GM12892 (cell line): ENCODE results near the gene MGAT5.

Experiments used
- POLR2A ChIP-seq: IDR thresholded peaks from 2 replicates; pipeline ENCODE4 v1.6.1; 2011; ENCODE audit warnings: low read depth, low read length, control low read depth
- POLR2AphosphoS5 ChIP-seq: IDR thresholded peaks from 2 replicates; pipeline ENCODE4 v1.6.1; 2011; ENCODE audit warnings: low read depth, low read length, control low read depth

GRCh38 chr2:134246154-134246874 is 7.6 kb upstream of the MGAT5 start:
- TF ChIP-seq POLR2AphosphoS5 = no peak
- no peak for TF ChIP-seq POLR2A
